ENCODE data around the gene UCK1. TPM values are rescaled to one million over a fixed set of nuclear protein-coding genes. Genes with fewer than 3 reads are reported as not detected.

Gene UCK1
- total and polyA plus RNA-seq, 10 of the 15 experiments (the other 5 are each of a cell fraction or from before 2014, with no cell fraction given) = 0.31 to 27.0 (median 18.7) TPM

DNA sequence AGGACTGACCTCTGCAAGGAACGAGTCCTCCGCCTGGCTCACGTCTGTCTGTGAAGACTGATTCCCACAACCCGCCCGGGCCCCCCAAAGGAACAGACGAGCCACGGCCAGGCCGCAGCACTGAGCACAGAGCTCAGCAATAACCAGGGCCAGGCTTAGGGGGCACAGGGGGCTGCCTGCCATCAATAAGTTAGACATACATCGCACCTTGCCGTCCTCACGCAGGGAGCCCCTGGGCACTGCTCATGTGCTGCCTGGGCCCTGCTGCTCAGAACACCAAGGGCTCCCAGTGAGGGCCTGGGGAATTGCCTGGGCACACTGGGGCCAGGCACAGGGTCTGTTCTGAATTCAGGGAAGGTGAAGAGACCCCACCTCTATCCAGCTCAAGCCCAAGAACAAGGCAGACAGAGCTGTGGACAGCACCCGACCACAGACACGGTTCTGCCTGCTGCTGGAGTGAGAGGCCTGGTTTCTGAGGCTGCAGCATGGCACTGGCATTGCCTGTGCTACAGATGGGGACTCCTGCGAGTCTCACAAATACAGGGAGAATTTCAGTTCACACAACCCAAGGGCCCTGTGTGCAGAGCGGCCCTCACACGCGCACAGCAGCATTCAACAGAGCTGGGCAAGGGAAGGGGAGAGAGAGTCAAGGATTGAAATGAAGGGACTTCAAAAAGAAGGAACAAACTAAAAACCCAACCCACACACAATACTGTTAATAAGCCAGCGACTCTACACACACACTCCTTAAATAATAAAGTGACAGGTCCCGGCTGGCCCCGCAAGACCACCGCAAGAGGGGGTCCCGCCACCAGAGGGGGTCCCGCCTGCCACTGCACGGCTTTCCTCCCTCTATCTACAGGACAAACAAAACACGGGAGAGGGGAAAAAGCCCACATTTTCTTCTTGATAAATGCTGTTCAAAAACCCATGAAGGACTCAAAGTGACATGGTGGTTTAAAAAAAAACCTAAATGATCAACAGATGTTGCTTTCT, 46.2 kb upstream of the UCK1 start (continued):
- TF ChIP-seq MXI1 (IDR thresholded peaks at IDR 0.05; ENCODE audit: low read depth, low read length) = no peak
- no peak for TF ChIP-seq MTA3 (IDR thresholded peaks at IDR 0.05; ENCODE audit: borderline replicate concordance, low read length)
- TF ChIP-seq, protein P1, sequence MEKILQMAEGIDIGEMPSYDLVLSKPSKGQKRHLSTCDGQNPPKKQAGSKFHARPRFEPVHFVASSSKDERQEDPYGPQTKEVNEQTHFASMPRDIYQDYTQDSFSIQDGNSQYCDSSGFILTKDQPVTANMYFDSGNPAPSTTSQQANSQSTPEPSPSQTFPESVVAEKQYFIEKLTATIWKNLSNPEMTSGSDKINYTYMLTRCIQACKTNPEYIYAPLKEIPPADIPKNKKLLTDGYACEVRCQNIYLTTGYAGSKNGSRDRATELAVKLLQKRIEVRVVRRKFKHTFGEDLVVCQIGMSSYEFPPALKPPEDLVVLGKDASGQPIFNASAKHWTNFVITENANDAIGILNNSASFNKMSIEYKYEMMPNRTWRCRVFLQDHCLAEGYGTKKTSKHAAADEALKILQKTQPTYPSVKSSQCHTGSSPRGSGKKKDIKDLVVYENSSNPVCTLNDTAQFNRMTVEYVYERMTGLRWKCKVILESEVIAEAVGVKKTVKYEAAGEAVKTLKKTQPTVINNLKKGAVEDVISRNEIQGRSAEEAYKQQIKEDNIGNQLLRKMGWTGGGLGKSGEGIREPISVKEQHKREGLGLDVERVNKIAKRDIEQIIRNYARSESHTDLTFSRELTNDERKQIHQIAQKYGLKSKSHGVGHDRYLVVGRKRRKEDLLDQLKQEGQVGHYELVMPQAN (conservative IDR thresholded peaks at IDR 0.05) = no peak
- TF ChIP-seq, protein P2, sequence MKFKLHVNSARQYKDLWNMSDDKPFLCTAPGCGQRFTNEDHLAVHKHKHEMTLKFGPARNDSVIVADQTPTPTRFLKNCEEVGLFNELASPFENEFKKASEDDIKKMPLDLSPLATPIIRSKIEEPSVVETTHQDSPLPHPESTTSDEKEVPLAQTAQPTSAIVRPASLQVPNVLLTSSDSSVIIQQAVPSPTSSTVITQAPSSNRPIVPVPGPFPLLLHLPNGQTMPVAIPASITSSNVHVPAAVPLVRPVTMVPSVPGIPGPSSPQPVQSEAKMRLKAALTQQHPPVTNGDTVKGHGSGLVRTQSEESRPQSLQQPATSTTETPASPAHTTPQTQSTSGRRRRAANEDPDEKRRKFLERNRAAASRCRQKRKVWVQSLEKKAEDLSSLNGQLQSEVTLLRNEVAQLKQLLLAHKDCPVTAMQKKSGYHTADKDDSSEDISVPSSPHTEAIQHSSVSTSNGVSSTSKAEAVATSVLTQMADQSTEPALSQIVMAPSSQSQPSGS (IDR thresholded peaks at IDR 0.05; ENCODE audit: low read length) = no peak
- TF ChIP-seq, protein P3, sequence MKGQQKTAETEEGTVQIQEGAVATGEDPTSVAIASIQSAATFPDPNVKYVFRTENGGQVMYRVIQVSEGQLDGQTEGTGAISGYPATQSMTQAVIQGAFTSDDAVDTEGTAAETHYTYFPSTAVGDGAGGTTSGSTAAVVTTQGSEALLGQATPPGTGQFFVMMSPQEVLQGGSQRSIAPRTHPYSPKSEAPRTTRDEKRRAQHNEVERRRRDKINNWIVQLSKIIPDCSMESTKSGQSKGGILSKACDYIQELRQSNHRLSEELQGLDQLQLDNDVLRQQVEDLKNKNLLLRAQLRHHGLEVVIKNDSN (IDR thresholded peaks at IDR 0.05; ENCODE audit: borderline replicate concordance, extremely low read length, insufficient read depth, low read depth, low read length) = no peak
